OCI-LY1 (cell line): Measurements from ENCODE around the gene MARCHF9.

Experiments
- H2AFZ ChIP-seq: fragments of 200-600 bp; sonication (generic), shearing (Covaris generic); 2 replicates; pipeline ENCODE4 v1.6.0; 2014; ENCODE audit warnings: antibody characterized with exemption, mild to moderate bottlenecking, low read length
- H3F3A ChIP-seq: fragments of 200-600 bp; sonication (generic), shearing (Covaris generic); 2 replicates; pipeline ENCODE4 v1.6.0; 2014; ENCODE audit warnings: mild to moderate bottlenecking, antibody characterized with exemption, low read length, moderate library complexity; ENCODE audit not compliant: insufficient read depth
- H3K27ac ChIP-seq: fragments of 200-600 bp; sonication (generic); 2 replicates; pipeline ENCODE4 v1.5.1; 2014; ENCODE audit warnings: low read length, mixed run types, mild to moderate bottlenecking, low read depth; ENCODE audit not compliant: poor library complexity, severe bottlenecking
- H3K27me3 ChIP-seq: fragments of 200-600 bp; sonication (generic); 2 replicates; pipeline ENCODE4 v1.6.0; 2014; ENCODE audit warnings: antibody characterized with exemption, mild to moderate bottlenecking, low read length, moderate library complexity; ENCODE audit not compliant: insufficient read depth
- H3K36me3 ChIP-seq: fragments of 200-600 bp; sonication (generic); 2 replicates; pipeline ENCODE4 v1.6.1; 2014; ENCODE audit warnings: mild to moderate bottlenecking, antibody characterized with exemption, low read length, moderate library complexity, mixed read lengths; ENCODE audit not compliant: insufficient read depth
- H3K4me1 ChIP-seq: fragments of 200-600 bp; sonication (generic); 2 replicates; pipeline ENCODE4 v1.5.1; 2014; ENCODE audit warnings: mild to moderate bottlenecking, low read length, moderate library complexity; ENCODE audit not compliant: insufficient read depth, severe bottlenecking
- H3K4me2 ChIP-seq: fragments of 200-600 bp; sonication (generic), shearing (Covaris generic); 2 replicates; pipeline ENCODE4 v1.6.1; 2014; ENCODE audit warnings: low read length
- H3K4me3 ChIP-seq: fragments of 200-600 bp; sonication (generic); 2 replicates; pipeline ENCODE4 v1.5.1; 2014; ENCODE audit warnings: low read length, low read depth, mild to moderate bottlenecking, mixed read lengths; ENCODE audit not compliant: poor library complexity, severe bottlenecking
- H3K79me2 ChIP-seq: fragments of 200-600 bp; shearing (Covaris generic); 2 replicates; pipeline ENCODE4 v1.6.1; 2016; ENCODE audit warnings: mixed run types, low read length, mixed read lengths; ENCODE audit not compliant: insufficient read depth
- H3K9ac ChIP-seq: fragments of 200-600 bp; sonication (generic), shearing (Covaris generic); 2 replicates; pipeline ENCODE4 v1.6.1; 2014; ENCODE audit warnings: mild to moderate bottlenecking, low read length, mixed read lengths
- H3K9me2 ChIP-seq: fragments of 200-600 bp; sonication (generic), shearing (Covaris generic); 2 replicates; pipeline ENCODE4 v1.6.1; 2014; ENCODE audit warnings: low read depth, mild to moderate bottlenecking, low read length, mixed read lengths
- H3K9me3 ChIP-seq: fragments of 200-600 bp; shearing (Covaris generic); 2 replicates; pipeline ENCODE4 v1.6.1; 2014; ENCODE audit warnings: low read length, mixed read lengths
- H4K20me1 ChIP-seq: fragments of 200-600 bp; sonication (generic), shearing (Covaris generic); 2 replicates; pipeline ENCODE4 v1.6.0; 2016; ENCODE audit warnings: mild to moderate bottlenecking, low read length; ENCODE audit not compliant: insufficient read depth
- EZH2 ChIP-seq: fragments of 200-600 bp; sonication (generic), shearing (Covaris generic); IDR thresholded peaks from 2 replicates; pipeline ENCODE4 v1.8.0; 2017; ENCODE audit warnings: borderline replicate concordance, mixed run types, mild to moderate bottlenecking, antibody characterized with exemption, low read length, moderate library complexity, mixed read lengths
- TF ChIP-seq, protein P1 (sequence below): fragments of 200-600 bp; sonication (generic), shearing (Covaris generic); IDR thresholded peaks from 2 replicates; pipeline ENCODE4 v1.5.1; 2017; ENCODE audit warnings: mild to moderate bottlenecking, antibody characterized with exemption, low read length, moderate library complexity, mixed read lengths

The MARCHF9 gene

DNA sequence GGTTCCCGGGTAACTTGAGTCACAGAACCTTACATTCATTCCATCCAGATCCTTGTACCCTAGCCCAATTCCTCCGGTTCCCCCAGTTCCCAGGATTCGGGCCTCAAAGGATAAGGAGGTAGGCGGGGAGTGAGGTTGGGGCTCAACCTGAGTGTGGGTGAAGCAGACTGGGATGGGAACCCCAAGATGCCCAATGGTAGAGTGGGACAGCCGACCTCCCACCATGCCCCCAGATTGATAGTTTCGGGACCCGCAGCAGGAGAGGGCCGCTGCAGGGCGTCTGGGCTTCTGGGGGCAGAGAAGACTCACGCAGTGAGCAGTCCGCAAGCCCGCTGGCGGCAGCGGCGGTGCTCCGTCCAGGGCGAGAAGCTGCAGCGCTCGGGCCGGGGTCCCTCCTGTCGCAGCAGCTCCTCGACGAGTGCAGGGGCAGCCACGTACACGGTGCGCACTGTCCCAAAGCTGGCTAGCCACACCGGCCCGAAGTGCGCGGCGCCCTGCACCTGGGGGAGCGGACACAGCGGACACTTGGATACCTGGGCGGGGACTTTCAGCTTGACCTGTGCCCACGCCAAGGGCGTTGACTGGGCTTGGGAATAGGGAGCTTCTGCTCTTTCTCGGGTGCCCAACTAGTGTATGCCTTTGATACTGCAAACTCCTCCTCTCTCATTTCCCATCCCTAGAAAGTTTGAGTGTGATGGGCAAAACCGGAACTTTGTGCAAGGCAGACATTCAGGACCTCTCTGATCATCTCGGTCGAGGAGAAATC, 11.0 kb downstream of the MARCHF9 start:
- H3K27me3 ChIP-seq: peaks cover 24% of the 10 kb centered on the region
- H3K9me3 ChIP-seq: no peaks in the 10 kb centered on the region
- H2AFZ ChIP-seq: no peak overlapping the region
- H3K36me3 ChIP-seq: peaks cover 35% of the 10 kb centered on the region
- no peaks in the 10 kb centered on the region for H3K79me2 ChIP-seq
- no peak for TF ChIP-seq EZH2
- TF ChIP-seq, protein P1, sequence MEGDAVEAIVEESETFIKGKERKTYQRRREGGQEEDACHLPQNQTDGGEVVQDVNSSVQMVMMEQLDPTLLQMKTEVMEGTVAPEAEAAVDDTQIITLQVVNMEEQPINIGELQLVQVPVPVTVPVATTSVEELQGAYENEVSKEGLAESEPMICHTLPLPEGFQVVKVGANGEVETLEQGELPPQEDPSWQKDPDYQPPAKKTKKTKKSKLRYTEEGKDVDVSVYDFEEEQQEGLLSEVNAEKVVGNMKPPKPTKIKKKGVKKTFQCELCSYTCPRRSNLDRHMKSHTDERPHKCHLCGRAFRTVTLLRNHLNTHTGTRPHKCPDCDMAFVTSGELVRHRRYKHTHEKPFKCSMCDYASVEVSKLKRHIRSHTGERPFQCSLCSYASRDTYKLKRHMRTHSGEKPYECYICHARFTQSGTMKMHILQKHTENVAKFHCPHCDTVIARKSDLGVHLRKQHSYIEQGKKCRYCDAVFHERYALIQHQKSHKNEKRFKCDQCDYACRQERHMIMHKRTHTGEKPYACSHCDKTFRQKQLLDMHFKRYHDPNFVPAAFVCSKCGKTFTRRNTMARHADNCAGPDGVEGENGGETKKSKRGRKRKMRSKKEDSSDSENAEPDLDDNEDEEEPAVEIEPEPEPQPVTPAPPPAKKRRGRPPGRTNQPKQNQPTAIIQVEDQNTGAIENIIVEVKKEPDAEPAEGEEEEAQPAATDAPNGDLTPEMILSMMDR: no peak
- no peak overlapping the region for H3K9ac ChIP-seq
- H3K27ac ChIP-seq: no peak overlapping the region
- no peaks in the 10 kb centered on the region for H3F3A ChIP-seq
- H3K4me2 ChIP-seq: peak overlapping the region; percentile 66; the same call in 1 of the 2 replicates
- H3K4me1 ChIP-seq: peaks cover 22% of the 10 kb centered on the region
- peak overlapping the region; percentile 47 for H3K4me3 ChIP-seq
- H4K20me1 ChIP-seq: no peaks in the 10 kb centered on the region
- no peaks in the 10 kb centered on the region for H3K9me2 ChIP-seq

DNA sequence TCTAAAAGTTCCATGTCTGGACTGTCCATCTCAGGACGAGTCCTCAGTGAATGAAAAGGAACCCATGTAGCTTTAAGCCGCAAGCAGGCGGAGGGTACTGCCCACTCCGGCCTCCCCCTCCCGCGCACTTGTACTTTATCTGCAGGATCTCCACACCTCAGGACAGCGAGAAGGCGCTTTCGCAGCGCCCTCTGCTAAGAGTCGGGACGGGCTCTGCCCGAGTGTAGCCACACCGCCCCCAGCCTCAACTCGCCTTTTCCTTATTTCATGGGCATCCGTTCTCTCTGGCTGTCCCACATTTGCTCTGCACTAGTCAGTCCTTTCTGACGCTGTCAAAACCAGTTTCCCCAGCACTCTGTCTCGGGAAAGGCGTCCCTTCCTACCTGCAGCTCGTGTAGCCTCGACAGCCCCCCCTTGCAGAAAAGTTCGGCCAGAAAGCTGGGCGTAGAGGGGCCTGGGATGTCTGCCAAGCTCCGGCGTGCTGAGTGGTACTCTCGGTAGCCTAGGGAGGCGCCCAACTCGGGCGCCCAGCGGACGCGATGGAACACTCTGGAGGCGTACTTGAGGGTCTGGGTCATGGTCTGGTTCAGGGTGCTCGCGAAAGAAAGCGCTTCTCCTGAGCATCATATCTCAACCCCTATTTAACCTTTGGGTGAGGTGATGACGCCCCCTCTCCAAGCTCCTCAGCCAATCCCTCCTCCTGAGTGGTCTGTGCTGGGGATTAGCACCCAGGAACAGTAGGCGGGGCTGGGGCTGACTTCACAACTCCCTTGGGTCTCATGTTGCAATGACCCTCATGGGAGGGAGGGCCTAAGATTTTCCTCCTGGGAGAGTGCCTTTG, 11.8 kb downstream of the MARCHF9 start, which contains the start of gene CYP27B1:
Gene CYP27B1, minus strand, starts transcription at position 615 of the 841 bp plus-strand sequence. Its CDS starts 37 bp downstream, at position 578.
- H4K20me1 ChIP-seq: no peaks in the 10 kb centered on the region
- H3K9ac ChIP-seq: no peak within 1 kb of the TSS
- H3K4me3 ChIP-seq: no peak within 1 kb of the TSS
- H3F3A ChIP-seq: no peaks in the 10 kb centered on the region
- H3K4me2 ChIP-seq: no peak within 1 kb of the TSS
- H3K79me2 ChIP-seq: no peaks in the 10 kb centered on the region
- H3K36me3 ChIP-seq: peaks cover 35% of the 10 kb centered on the region
- H2AFZ ChIP-seq: no peak within 1 kb of the TSS
- peaks cover 28% of the 10 kb centered on the region for H3K4me1 ChIP-seq
- no peak within 1 kb of the TSS for H3K27ac ChIP-seq
- peaks cover 24% of the 10 kb centered on the region for H3K27me3 ChIP-seq
- H3K9me3 ChIP-seq: no peaks in the 10 kb centered on the region
- no peaks in the 10 kb centered on the region for H3K9me2 ChIP-seq
- TF ChIP-seq, protein P1: no peak
- no peak for TF ChIP-seq EZH2

DNA sequence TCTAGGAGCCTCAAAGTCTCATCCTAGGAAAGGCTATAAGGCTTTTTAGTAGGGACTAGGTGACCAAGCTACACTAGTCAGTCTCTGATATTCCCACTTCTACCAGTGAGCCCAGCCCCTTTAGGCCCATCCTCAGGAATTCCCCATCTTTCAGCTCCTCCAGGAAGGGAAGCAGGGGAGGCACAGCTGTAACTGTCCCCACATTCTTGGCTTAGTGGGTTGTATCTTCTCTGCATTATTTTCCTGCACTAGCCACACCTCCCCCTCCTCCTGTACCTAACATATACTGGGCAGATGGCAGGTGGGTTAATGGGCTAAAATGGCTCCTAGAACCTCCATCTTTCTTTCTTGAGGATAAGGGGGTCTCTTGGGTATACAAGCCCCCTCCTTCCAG, 12.4 kb downstream of the MARCHF9 start:
- Histone ChIP-seq H3K9me2 (no peaks in the 10 kb centered on the region), H3K79me2 (no peaks in the 10 kb centered on the region), H3K4me1 (peaks cover 30% of the 10 kb centered on the region), H3K4me3 (no peak overlapping the region), H2AFZ (no peak overlapping the region), H3F3A (no peaks in the 10 kb centered on the region), H3K9ac (no peak overlapping the region), H3K27ac (no peak overlapping the region), H3K9me3 (no peaks in the 10 kb centered on the region), H4K20me1 (no peaks in the 10 kb centered on the region), H3K36me3 (peaks cover 35% of the 10 kb centered on the region), H3K4me2 (no peak overlapping the region), H3K27me3 (peaks cover 24% of the 10 kb centered on the region)
- TF ChIP-seq, protein P1: no peak
- TF ChIP-seq EZH2: no peak
